ENCODE results near the gene CCR6. TPM values are rescaled to one million over a fixed set of nuclear protein-coding genes. Genes with fewer than 3 reads are reported as not detected.

Gene CCR6
- total and polyA plus RNA-seq, 2 of the 13 experiments (the other 11 are each of a cell fraction or from before 2014, with no cell fraction given) = 4.5 to 8.7 TPM

DNA sequence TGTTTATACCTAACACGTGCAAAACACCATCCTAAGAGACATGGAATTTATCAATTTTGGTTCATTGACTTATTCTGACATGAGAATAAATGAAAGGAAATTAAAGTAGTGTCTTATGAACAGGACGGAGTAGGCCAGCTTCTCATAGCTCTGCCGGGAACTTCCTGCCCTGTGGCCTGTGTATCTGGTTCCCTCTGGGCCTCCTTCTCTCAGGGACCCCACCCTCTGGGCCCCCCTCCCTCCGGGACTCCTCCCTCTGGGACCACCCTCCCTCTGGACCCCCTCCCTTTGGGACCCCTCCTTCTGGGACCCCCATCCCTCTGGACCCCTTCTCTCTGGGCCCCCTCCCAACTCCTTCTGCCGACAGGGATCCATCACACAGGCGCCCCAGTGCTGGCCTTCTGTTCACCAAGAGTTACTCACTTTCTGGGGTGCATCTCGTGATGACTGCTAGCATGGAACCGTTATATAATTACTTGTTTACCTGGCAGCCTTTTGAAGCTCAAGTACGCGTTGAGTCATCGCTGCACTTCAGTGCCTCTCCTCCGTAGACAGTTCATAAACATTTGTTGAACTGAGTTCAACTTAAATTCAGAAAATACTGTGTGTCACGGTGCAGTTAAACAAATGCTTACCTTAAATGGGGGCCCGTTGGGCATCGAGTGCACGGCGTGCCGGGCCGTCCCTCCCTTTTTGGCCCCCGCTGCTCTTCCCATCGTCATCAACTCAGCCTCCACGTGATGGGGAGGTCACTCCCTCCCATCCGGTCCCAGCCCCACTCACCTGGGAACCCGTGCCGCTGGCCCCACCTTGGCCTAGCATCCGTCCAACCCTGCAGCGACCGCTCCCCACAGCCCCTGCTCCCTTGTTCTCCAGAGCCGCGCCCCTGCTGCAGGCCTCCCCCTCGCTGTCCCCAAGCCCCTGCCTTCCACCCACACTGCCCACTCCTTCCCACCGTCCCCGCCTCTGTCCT is 8.1 kb downstream of the CCR6 start (continued):
- TF ChIP-seq, protein P1, sequence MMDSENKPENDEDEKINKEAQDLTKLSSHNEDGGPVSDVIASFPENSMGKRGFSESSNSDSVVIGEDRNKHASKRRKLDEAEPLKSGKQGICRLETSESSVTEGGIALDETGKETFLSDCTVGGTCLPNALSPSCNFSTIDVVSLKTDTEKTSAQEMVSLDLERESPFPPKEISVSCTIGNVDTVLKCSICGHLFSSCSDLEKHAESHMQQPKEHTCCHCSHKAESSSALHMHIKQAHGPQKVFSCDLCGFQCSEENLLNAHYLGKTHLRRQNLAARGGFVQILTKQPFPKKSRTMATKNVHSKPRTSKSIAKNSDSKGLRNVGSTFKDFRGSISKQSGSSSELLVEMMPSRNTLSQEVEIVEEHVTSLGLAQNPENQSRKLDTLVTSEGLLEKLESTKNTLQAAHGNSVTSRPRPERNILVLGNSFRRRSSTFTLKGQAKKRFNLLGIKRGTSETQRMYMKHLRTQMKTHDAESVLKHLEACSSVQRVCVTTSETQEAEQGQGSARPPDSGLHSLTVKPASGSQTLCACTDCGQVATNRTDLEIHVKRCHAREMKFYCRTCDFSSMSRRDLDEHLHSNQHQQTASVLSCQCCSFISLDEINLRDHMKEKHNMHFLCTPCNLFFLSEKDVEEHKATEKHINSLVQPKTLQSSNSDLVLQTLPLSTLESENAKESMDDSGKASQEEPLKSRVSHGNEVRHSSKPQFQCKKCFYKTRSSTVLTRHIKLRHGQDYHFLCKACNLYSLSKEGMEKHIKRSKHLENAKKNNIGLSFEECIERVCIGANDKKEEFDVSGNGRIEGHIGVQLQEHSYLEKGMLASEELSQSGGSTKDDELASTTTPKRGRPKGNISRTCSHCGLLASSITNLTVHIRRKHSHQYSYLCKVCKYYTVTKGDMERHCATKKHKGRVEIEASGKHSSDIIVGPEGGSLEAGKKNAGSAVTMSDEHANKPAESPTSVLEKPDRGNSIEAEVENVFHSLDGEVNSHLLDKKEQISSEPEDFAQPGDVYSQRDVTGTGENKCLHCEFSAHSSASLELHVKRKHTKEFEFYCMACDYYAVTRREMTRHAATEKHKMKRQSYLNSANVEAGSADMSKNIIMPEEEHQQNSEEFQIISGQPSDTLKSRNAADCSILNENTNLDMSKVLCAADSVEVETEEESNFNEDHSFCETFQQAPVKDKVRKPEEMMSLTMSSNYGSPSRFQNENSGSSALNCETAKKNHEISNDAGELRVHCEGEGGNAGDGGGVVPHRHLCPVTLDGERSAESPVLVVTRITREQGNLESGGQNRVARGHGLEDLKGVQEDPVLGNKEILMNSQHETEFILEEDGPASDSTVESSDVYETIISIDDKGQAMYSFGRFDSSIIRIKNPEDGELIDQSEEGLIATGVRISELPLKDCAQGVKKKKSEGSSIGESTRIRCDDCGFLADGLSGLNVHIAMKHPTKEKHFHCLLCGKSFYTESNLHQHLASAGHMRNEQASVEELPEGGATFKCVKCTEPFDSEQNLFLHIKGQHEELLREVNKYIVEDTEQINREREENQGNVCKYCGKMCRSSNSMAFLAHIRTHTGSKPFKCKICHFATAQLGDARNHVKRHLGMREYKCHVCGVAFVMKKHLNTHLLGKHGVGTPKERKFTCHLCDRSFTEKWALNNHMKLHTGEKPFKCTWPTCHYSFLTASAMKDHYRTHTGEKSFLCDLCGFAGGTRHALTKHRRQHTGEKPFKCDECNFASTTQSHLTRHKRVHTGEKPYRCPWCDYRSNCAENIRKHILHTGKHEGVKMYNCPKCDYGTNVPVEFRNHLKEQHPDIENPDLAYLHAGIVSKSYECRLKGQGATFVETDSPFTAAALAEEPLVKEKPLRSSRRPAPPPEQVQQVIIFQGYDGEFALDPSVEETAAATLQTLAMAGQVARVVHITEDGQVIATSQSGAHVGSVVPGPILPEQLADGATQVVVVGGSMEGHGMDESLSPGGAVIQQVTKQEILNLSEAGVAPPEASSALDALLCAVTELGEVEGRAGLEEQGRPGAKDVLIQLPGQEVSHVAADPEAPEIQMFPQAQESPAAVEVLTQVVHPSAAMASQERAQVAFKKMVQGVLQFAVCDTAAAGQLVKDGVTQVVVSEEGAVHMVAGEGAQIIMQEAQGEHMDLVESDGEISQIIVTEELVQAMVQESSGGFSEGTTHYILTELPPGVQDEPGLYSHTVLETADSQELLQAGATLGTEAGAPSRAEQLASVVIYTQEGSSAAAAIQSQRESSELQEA (CRISPR knock-in tag; IDR thresholded peaks at IDR 0.05; ENCODE audit: not compliant biosample characterization) = no peak
- 0 out of 2 replicates have a peak, but pooled peaks have one; percentile 48 for TF ChIP-seq ZNF746 (CRISPR knock-in tag; IDR thresholded peaks at IDR 0.05)
- no peak for TF ChIP-seq KLF12 (CRISPR knock-in tag; IDR thresholded peaks at IDR 0.05; ENCODE audit: borderline replicate concordance)
- TF ChIP-seq POLR2AphosphoS5 (IDR thresholded peaks at IDR 0.05; ENCODE audit: low read depth, low read length) = no peak
- TF ChIP-seq, protein P2, sequence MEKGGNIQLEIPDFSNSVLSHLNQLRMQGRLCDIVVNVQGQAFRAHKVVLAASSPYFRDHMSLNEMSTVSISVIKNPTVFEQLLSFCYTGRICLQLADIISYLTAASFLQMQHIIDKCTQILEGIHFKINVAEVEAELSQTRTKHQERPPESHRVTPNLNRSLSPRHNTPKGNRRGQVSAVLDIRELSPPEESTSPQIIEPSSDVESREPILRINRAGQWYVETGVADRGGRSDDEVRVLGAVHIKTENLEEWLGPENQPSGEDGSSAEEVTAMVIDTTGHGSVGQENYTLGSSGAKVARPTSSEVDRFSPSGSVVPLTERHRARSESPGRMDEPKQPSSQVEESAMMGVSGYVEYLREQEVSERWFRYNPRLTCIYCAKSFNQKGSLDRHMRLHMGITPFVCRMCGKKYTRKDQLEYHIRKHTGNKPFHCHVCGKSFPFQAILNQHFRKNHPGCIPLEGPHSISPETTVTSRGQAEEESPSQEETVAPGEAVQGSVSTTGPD (CRISPR knock-in tag; IDR thresholded peaks at IDR 0.05) = no peak
- TF ChIP-seq, protein P3, sequence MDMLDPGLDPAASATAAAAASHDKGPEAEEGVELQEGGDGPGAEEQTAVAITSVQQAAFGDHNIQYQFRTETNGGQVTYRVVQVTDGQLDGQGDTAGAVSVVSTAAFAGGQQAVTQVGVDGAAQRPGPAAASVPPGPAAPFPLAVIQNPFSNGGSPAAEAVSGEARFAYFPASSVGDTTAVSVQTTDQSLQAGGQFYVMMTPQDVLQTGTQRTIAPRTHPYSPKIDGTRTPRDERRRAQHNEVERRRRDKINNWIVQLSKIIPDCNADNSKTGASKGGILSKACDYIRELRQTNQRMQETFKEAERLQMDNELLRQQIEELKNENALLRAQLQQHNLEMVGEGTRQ (IDR thresholded peaks at IDR 0.05; ENCODE audit: low read depth, low read length) = peak; percentile 66
- TF ChIP-seq, protein P3 (CRISPR knock-in tag; IDR thresholded peaks at IDR 0.05; ENCODE audit: borderline replicate concordance) = peak; percentile 86
- peak; percentile 37; the same call in 1 of the 2 replicates for TF ChIP-seq FOXJ3 (CRISPR knock-in tag; IDR thresholded peaks at IDR 0.05; ENCODE audit: borderline replicate concordance)
- no peak for TF ChIP-seq ZNF10 (CRISPR knock-in tag; IDR thresholded peaks at IDR 0.05; ENCODE audit: borderline replicate concordance, low read depth)
- TF ChIP-seq ATAD3A (CRISPR knock-in tag; IDR thresholded peaks at IDR 0.05) = no peak
- TF ChIP-seq, protein P4, sequence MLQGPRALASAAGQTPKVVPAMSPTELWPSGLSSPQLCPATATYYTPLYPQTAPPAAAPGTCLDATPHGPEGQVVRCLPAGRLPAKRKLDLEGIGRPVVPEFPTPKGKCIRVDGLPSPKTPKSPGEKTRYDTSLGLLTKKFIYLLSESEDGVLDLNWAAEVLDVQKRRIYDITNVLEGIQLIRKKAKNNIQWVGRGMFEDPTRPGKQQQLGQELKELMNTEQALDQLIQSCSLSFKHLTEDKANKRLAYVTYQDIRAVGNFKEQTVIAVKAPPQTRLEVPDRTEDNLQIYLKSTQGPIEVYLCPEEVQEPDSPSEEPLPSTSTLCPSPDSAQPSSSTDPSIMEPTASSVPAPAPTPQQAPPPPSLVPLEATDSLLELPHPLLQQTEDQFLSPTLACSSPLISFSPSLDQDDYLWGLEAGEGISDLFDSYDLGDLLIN (CRISPR knock-in tag; IDR thresholded peaks at IDR 0.05; ENCODE audit: borderline replicate concordance) = no peak
- TF ChIP-seq RCOR2 (CRISPR knock-in tag; IDR thresholded peaks at IDR 0.05) = peak; percentile 75
- TF ChIP-seq ZNF282 (IDR thresholded peaks at IDR 0.05; ENCODE audit: partially characterized antibody) = no peak
- TF ChIP-seq SIX1 (CRISPR knock-in tag; IDR thresholded peaks at IDR 0.05; ENCODE audit: borderline replicate concordance) = peak; percentile 56; the same call in 1 of the 2 replicates
- TF ChIP-seq ZNF180 (CRISPR knock-in tag; IDR thresholded peaks at IDR 0.05; ENCODE audit: borderline replicate concordance, low read depth) = no peak

Measured in HepG2 (cell line).